DOHH2 (cell line): ENCODE data around the gene TDP2.

Experiments
- CTCF ChIP-seq: fragments of 200-600 bp; sonication (generic); IDR thresholded peaks from one replicate; pipeline ENCODE4 v1.5.1; 2014; ENCODE audit warnings: antibody characterized with exemption, mild to moderate bottlenecking, low read depth, low read length; ENCODE audit not compliant: poor library complexity, severe bottlenecking
- EZH2phosphoT487 ChIP-seq: fragments of 200-600 bp; sonication (generic); IDR thresholded peaks from 2 replicates; pipeline ENCODE4 v1.6.1; 2017; ENCODE audit warnings: borderline replicate concordance, mild to moderate bottlenecking, antibody characterized with exemption, low read length, moderate library complexity, mixed read lengths

GRCh38 chr6:24614043-24614420, 52.7 kb downstream of the TDP2 start:
- TF ChIP-seq CTCF (no peak), EZH2phosphoT487 (no peak)
